Panc1 (cell line): ENCODE results near the gene WNT7B.

Source experiments
- CTCF ChIP-seq: fragments of 450-650 bp; IDR thresholded peaks from 2 replicates; pipeline ENCODE4 v1.5.1; 2017; ENCODE audit warnings: mild to moderate bottlenecking
- REST ChIP-seq, 2 experiments: IDR thresholded peaks; 2 replicates each; pipeline ENCODE4 v1.6.1; 2011 to 2012; ENCODE audit warnings: low read depth in 2 of 2, control low read depth in 1 of 2, low read length in 1 of 2, mild to moderate bottlenecking in 1 of 2, moderate library complexity in 1 of 2; ENCODE audit not compliant: insufficient read depth in 1 of 2
- TCF7L2 ChIP-seq: IDR thresholded peaks from 2 replicates; pipeline ENCODE4 v1.6.1; 2011; ENCODE audit warnings: mild to moderate bottlenecking, low read depth, low read length, inconsistent platforms

- TF ChIP-seq CTCF (no peak), REST (IDR thresholded peaks at IDR 0.05; ENCODE audit: insufficient read depth in 1 of 2, low read depth in 2 of 2, low read length in 1 of 2) (no peak), TCF7L2 (no peak)
Observed at GRCh38 chr22:45948081-45948648, 28.8 kb downstream of the WNT7B start.
